ENCODE results near the gene RANBP17. TPM values are rescaled to one million over a fixed set of nuclear protein-coding genes. Genes with fewer than 3 reads are reported as not detected.

Gene RANBP17
- total and polyA plus RNA-seq, 2 of the 4 experiments (the other 2 are of a cell fraction): 8.2 to 29.0 TPM

DNA sequence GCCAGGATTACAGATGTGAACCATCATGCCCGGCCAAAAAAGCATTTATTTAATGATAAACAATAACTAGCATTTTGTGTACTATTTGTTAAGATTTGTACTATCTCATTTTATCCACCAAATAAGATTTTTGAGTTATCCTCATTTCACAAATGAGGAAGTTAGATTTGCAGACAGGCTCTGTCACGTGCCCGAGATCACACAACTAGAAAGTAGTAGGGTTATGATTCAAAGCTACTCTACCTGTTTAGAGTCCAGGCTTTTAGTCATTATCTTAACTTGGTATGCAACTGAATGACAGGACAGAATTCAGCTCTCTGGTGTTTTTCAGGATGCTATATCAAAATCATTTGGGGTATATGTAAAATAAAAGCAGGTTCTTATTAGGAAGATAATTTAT, 20.5 kb downstream of the RANBP17 start:
- no peak overlapping the region for H4K5ac ChIP-seq (ENCODE audit: low read depth, low read length)
- peaks cover 9 to 15% of the 10 kb centered on the region in 2 experiments for H3K79me1 ChIP-seq (ENCODE audit: low read depth in 1 of 2, low read length in 2 of 2)
- no peak overlapping the region for H2AK5ac ChIP-seq (ENCODE audit: low read depth, low read length)
- H3K18ac ChIP-seq (ENCODE audit: low read depth, low read length): no peak overlapping the region
- H3K23ac ChIP-seq (ENCODE audit: low read depth, low read length): no peak overlapping the region
- peaks cover 3% of the 10 kb centered on the region for H3K36me3 ChIP-seq (ENCODE audit: control insufficient read depth, insufficient read depth, low read length)
- no peak overlapping the region for H2BK120ac ChIP-seq (ENCODE audit: low read depth, low read length)
- H3K9me3 ChIP-seq (ENCODE audit: control insufficient read depth, insufficient read depth, low read length): no peaks in the 10 kb centered on the region
- H4K8ac ChIP-seq (ENCODE audit: low read depth in 2 of 2, low read length in 2 of 2): no peak overlapping the region
- dilution Hi-C loops (cut with HindIII; ENCODE audit: low sequenced_read_pairs, unreplicated experiment): no loop called here
- no peak overlapping the region for H3K27ac ChIP-seq (ENCODE audit: insufficient read depth, low read length)
- H2AK9ac ChIP-seq (replicated peaks; ENCODE audit: low read depth, low read length, poor library complexity): no peak overlapping the region
- no peak overlapping the region for H3K56ac ChIP-seq (ENCODE audit: extremely low read depth, insufficient read depth, low read length)
- no peak overlapping the region for H3K14ac ChIP-seq (replicated peaks; ENCODE audit: low read depth, low read length)
- TF ChIP-seq MAFK (IDR thresholded peaks at IDR 0.05; ENCODE audit: low read depth, low read length) (no peak), SMC3 (IDR thresholded peaks at IDR 0.05; ENCODE audit: low read depth, low read length) (no peak), POLR2A (IDR thresholded peaks at IDR 0.05; ENCODE audit: low read depth, low read length) (no peak), RCOR1 (IDR thresholded peaks at IDR 0.05; ENCODE audit: insufficient replicate concordance, low read length) (no peak)
- TF ChIP-seq, protein P1, sequence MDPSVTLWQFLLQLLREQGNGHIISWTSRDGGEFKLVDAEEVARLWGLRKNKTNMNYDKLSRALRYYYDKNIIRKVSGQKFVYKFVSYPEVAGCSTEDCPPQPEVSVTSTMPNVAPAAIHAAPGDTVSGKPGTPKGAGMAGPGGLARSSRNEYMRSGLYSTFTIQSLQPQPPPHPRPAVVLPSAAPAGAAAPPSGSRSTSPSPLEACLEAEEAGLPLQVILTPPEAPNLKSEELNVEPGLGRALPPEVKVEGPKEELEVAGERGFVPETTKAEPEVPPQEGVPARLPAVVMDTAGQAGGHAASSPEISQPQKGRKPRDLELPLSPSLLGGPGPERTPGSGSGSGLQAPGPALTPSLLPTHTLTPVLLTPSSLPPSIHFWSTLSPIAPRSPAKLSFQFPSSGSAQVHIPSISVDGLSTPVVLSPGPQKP (IDR thresholded peaks at IDR 0.05; ENCODE audit: borderline replicate concordance, low read depth, low read length): no peak
- H3K4ac ChIP-seq (ENCODE audit: low read depth, low read length): no peak overlapping the region
- ChIA-PET CTCF (no interaction called here), POLR2A (ENCODE audit: unreplicated experiment) (no interaction called here)
- H2BK15ac ChIP-seq (ENCODE audit: low read depth, low read length): no peak overlapping the region
- 0 out of 2 replicates have a peak, but pooled peaks cover 2% of the 10 kb centered on the region for H3K9me1 ChIP-seq (ENCODE audit: insufficient read depth, low read length)
- no peak overlapping the region for H4K91ac ChIP-seq (ENCODE audit: insufficient read depth, low read depth, low read length)
- no peak overlapping the region for H3K4me3 ChIP-seq (ENCODE audit: insufficient read depth, low read depth, low read length)
- no CpG with 5 or more reads among the region's 3 CpGs for WGBS, 2 experiments (ENCODE audit: extremely low coverage in 2 of 2, insufficient read length in 1 of 2)
- no peak overlapping the region for H3K4me2 ChIP-seq (ENCODE audit: low read depth, low read length)
- no peaks in the 10 kb centered on the region for H4K20me1 ChIP-seq (ENCODE audit: insufficient read depth, low read length)
- no TSS peak for BruUV-seq (replicated peaks)
- H3K9ac ChIP-seq (ENCODE audit: low read depth, low read length): no peak overlapping the region
- no peak overlapping the region for H2BK20ac ChIP-seq (ENCODE audit: low read depth, low read length)
- H2BK5ac ChIP-seq (ENCODE audit: low read depth, low read length, poor library complexity, severe bottlenecking): no peak overlapping the region
- in situ Hi-C loops (cut with MboI; ENCODE audit: low sequenced_read_pairs): no loop called here
- H3K27me3 ChIP-seq (ENCODE audit: control insufficient read depth, insufficient read depth, low read length): no peaks in the 10 kb centered on the region
- DNase-seq (no peak), ATAC-seq (ENCODE audit: low read depth) (no peak)
- no peak overlapping the region for H2AFZ ChIP-seq (replicated peaks; ENCODE audit: low read length, poor library complexity)
- peaks cover 4% of the 10 kb centered on the region; the same call in 1 of the 2 replicates for H3K4me1 ChIP-seq (ENCODE audit: control insufficient read depth, insufficient read depth, low read length)
- intact Hi-C loops (cut with micrococcal nuclease): no loop called here

Measured in IMR-90 (cell line).